GM18505 (cell line): ENCODE data around the gene MAN1A1.

Experiments
- ATAC-seq: cut with Tn5 transposase; IDR thresholded peaks from one replicate; pipeline ENCODE4 v1.9.1; 2021; ENCODE audit not compliant: unreplicated experiment
- POLR2A ChIP-seq: IDR thresholded peaks from 4 replicates; pipeline ENCODE4 v1.6.1; 2011; ENCODE audit warnings: borderline replicate concordance; ENCODE audit not compliant: insufficient read depth, insufficient read length; ENCODE audit errors: extremely low read depth

The MAN1A1 gene

GRCh38 chr6:119249319-119249718, 100.2 kb downstream of the MAN1A1 start:
- ATAC-seq, result no peak

DNA sequence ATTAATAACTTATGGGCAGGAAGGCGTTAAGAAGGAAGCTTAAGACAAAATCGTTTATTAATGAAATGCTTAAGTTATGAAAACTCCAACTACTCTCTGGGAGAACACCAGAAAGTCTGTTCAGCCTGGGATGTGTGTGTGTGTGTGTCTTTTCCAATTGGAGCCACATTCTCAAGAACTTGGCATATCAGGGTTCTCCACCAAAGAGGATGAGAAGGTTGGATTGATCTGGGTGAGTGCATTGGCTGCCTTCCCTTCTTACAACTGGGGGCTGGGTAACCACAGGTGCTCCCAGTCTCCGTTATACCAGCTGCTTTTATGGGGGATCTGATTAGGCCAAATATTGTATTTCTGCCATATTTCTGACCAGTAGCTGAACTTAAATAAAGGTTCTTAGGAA, 102.1 kb downstream of the MAN1A1 start:
- no peak for ATAC-seq
- TF ChIP-seq POLR2A, result no peak

More at GRCh38 chr6:119249319-119249718, 100.2 kb downstream of the MAN1A1 start:
- TF ChIP-seq POLR2A, result no peak

DNA sequence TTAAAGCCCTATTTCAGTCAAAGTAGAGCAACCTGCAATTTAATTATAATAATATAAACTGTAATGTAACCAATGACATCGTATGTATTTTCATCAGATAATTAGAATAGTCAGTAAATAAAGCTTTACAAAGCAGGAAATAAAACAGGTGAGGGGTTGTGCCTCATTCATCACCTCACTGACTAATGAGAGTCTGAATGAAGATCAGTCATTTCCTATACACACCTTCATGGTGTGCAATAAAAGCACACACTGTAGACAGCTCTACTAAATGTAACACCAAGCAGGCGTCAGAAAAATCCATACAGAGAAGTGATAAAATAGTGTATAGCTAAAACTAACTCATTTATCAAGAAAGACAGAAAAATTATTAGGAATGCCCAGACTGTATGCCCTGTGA, 105.9 kb downstream of the MAN1A1 start:
- no peak for TF ChIP-seq POLR2A
- ATAC-seq, result no peak

- no peak for TF ChIP-seq POLR2A
- ATAC-seq, result no peak
Observed at GRCh38 chr6:119243037-119243436, 106.5 kb downstream of the MAN1A1 start.

DNA sequence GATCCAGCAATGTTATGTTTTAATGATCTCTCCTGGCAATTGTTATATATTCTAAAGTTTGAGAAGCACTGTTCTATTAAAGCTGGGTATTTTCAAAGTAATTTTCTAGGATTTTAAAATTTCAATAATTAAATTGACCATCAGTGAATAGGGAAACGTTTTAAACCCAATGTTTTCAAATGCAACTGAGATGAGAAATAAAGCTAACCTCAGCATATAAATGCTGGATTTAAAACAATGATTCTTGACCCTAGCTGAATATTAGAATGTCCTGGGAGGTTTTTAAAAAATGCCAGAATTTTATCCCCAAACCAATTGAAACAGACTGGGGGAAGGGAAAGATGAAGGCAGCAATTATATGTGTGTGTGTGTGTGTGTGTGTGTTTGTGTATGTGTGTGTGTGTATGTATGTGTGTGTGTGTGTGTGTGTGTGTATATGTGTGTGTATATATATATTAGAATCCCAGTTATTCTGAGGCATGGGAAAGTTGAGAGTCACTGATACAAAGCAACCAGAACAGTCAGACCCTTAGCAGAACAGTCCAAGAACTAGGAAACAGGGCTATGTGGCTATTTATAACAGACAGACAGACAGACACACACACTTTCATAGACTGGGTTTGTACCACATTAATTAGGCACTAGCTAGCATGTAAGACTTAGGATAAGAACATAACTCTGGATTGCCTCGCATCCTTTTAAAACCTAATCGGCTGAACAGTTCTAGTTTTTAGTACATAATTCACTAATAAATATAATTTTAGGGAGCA, 107.8 kb downstream of the MAN1A1 start:
- TF ChIP-seq POLR2A, result no peak
- no peak for ATAC-seq

DNA sequence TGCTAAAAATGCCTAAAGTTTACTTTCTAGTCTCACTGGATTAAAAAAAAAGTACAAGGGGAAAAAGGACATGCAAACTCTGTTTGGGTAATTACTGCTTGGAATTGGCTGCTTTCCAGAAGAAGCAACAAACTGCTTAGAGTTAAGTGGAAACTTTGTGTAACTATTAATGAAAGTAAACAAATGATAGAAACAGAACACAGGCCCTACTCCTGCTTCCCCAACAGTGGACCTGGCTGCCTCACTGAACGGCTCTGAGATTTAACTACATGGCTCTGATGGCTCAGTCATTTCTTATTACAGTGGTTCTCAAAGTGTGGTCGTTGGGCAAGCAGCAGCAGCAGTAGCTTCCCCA, 108.5 kb downstream of the MAN1A1 start:
- ATAC-seq, result no peak
- no peak for TF ChIP-seq POLR2A

DNA sequence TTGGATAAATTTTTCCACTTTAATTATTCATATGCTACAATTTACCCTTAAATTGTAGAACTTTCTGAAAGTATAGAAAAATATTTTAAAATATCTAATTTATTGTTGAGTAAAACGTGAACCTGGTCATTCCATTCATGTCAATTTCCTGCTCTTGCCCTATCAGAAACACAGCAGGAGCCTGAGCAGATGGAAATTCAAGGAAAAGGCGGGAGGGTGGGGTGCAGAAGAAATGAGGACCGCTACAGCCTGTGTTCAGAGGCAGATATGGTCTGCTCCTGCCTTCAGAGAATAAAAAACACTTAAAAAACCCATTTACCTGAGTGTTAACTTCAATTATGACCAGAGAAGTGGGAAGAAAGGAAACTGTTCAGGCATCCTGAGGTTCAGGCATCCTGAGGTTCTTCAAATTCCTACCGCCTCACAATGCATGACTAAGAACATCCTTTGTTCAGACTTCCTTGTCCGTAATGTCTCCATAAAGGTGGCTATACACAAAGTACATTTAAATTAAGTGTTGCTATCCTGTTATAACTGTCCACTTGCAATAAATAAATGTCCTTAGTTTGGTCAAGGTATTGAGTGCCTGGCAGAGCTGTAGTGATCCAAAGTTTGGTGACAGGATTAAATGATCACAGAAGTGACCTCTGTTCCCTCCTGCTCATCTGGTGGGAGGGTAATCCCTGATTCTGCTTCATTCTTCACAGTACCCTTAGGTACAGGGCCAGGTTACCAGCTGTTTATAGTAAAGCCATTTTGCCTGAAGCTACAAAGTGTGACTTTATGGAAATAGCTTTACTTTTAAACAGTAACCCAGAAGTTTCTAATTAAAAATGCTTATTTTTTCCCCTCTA, 109.1 kb downstream of the MAN1A1 start:
- ATAC-seq, result no peak
- no peak for TF ChIP-seq POLR2A

DNA sequence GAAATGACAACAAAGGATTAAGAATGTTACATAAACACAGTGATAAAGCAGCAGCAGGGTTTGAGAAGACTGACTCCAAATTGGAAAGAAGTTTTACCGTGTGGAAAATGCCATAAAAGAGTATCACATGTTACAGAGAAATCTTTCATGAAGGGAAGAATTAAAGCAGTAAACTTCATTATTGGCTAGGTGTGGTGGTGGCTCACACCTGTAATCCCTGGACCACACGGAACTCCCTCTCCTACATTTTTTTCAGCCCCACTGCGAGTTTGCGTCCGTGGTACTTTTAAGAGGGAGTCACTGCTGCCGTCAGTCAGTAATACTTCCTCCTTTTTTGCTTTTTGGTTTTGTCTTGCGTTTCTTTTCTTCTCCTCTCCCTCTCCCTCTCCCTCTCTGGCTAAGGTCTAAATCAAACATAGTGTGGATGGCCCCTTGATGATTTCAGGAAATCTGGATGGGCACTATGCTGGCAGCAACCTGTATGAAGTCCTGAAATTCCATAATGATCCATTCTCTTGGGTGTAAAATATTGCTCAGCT, 112.3 kb downstream of the MAN1A1 start:
- ATAC-seq, result no peak
- no peak for TF ChIP-seq POLR2A

GRCh38 chr6:119234941-119235340, 114.6 kb downstream of the MAN1A1 start:
- TF ChIP-seq POLR2A, result no peak
- no peak for ATAC-seq

DNA sequence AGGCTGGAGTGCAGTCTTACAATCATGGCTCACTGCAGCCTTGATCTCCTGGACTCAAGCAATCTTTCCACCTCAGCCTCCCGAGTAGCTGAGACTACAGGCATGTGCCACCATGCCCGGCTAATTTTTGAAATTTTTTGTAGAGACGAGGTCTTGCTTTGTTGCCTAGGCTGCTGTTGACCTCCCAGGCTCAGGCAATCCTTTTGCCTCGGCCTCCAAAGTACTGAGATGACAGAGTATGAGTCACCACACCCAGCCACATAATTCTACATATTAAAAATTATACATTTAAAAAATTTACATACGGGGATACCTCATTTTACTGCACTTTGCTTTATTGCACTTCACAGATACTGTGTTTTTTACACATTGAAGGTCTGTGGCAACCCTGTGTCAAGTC, 115.1 kb downstream of the MAN1A1 start:
- TF ChIP-seq POLR2A, result no peak

DNA sequence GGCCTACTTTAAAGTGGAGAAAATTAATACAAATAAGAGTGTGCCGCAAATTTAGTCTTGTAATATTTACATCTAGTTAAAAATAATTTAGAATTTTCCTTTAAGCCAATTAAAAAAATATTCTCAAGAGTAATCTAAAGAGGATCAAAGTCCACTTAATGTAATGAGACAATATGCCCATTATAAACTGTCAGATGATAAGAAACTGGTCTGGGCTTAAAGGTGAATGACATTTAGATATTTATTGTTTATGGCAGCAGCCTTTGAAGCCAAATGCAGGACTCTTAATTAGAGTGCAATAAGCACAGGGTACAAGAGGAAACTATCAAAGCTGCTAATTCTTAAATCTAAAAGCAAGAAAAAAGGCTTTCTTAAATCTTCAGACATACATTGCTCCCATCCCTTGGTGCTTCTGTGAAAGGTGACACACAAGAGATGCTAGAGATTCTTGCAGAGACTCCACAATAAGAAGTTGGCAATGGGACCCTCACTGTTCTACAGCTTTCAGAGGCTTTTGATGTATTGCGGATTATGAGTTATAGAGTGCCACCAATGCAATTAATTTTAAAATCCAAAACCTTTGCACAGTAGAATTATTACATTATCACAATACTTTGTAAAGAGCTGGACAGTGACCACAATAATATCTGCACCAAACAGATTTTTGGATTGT, 116.1 kb downstream of the MAN1A1 start:
- ATAC-seq, result no peak
- no peak for TF ChIP-seq POLR2A

More for the DNA sequence above, 115.1 kb downstream of the MAN1A1 start:
- no peak for ATAC-seq

DNA sequence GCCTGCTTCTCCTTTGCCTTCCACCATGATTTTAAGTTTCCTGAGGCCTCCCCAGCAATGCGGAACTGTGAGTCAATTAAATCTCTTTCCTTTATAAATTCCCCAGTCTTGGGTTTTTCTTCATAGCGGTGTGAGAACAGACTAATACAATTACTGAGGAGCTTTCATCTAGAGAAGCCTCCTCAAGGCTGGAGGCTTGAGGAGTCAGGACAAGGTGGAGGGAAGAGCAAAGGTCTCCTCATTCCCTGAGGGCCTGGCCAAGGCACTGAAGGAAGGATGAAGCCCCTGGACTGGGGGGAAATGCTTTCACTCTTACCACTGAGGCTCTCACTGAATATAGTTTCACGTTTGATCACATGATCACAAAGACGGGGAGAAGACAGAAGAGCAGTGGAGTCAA, 118.2 kb downstream of the MAN1A1 start:
- ATAC-seq, result no peak
- no peak for TF ChIP-seq POLR2A

DNA sequence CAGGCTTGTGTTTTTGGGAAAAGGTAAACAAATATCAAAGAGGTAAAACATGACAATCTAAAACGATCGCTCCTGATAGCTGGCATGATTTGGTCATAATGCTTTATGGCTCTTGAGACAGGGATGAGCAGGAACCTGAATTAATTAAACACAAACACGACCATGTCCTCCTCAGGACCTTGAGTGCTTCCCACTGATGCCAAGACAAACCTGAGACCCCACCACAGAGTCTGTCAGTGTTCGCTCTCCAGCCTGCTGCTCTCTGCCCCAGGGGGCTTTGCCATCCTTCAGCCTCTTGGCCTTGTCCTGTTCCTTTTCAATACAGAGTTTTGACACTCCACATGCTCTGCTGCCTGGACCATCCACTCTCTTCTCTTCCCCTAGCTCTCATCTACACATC, 119.4 kb downstream of the MAN1A1 start:
- TF ChIP-seq POLR2A, result no peak
- ATAC-seq, result no peak
